Measurements from ENCODE around the gene FOXP1. TPM values are rescaled to one million over a fixed set of nuclear protein-coding genes. Genes with fewer than 3 reads are reported as not detected.

Gene FOXP1
- total RNA-seq, 1 donor from 2014 or later, result 107 TPM

DNA sequence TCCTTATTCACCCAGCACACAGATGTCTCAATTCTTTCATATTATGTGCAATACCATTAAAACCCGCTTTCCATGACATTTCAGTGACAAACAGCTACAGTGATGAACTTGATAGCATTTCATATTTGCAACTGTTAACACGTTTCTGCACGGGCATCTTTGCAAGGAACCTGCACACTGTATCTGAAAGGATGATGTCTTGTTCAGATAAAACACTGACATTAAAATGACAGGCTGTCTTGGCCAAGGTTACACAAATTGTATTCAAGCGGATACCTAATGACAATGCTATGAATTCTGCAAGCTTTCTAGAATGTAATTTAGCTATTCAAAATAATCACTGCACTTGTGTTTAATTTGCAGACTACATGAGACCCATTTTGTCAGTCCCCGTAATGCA lies 529.2 kb downstream of the FOXP1 start:
- peaks cover 84% of the 10 kb centered on the region for H3K79me2 ChIP-seq (ENCODE audit: insufficient read depth, low read length)
- peaks cover 64% of the 10 kb centered on the region for H3K4me1 ChIP-seq (ENCODE audit: insufficient read depth, low read length)
- no peak overlapping the region for H2AFZ ChIP-seq (ENCODE audit: low read depth, low read length)
- no peaks in the 10 kb centered on the region for H3K9me3 ChIP-seq (ENCODE audit: insufficient read depth, low read depth, low read length)
- no peak overlapping the region for H3K9ac ChIP-seq (ENCODE audit: low read length)
- peaks cover 38% of the 10 kb centered on the region for H4K20me1 ChIP-seq (ENCODE audit: insufficient read depth, low read length)
- no peaks in the 10 kb centered on the region for H3K27me3 ChIP-seq (ENCODE audit: insufficient read depth, low read length)
- H3K27me3 Mint-ChIP-seq (ENCODE audit: low read depth, unreplicated experiment), result no peaks in the 10 kb centered on the region
- H3K27ac ChIP-seq (ENCODE audit: low read depth, low read length), result no peak overlapping the region
- FAIRE-seq, result no peak
- H3K4me3 Mint-ChIP-seq (ENCODE audit: unreplicated experiment), result no peak overlapping the region
- peaks cover 20% of the 10 kb centered on the region for H3K36me3 Mint-ChIP-seq (ENCODE audit: low read depth, unreplicated experiment)
- no peak for DNase-seq (ENCODE audit: low read depth)
- no peaks in the 10 kb centered on the region for H3K9me3 Mint-ChIP-seq (ENCODE audit: unreplicated experiment)
- TF ChIP-seq, protein P1, sequence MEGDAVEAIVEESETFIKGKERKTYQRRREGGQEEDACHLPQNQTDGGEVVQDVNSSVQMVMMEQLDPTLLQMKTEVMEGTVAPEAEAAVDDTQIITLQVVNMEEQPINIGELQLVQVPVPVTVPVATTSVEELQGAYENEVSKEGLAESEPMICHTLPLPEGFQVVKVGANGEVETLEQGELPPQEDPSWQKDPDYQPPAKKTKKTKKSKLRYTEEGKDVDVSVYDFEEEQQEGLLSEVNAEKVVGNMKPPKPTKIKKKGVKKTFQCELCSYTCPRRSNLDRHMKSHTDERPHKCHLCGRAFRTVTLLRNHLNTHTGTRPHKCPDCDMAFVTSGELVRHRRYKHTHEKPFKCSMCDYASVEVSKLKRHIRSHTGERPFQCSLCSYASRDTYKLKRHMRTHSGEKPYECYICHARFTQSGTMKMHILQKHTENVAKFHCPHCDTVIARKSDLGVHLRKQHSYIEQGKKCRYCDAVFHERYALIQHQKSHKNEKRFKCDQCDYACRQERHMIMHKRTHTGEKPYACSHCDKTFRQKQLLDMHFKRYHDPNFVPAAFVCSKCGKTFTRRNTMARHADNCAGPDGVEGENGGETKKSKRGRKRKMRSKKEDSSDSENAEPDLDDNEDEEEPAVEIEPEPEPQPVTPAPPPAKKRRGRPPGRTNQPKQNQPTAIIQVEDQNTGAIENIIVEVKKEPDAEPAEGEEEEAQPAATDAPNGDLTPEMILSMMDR (IDR thresholded peaks at IDR 0.05; ENCODE audit: insufficient read depth, low read depth, low read length), result no peak
- no peak for TF ChIP-seq EZH2 (IDR thresholded peaks at IDR 0.05; ENCODE audit: insufficient read depth, low read length)
- H3K4me1 Mint-ChIP-seq (ENCODE audit: low read depth, unreplicated experiment), result peaks cover 56% of the 10 kb centered on the region
- no peak overlapping the region for H3K4me3 ChIP-seq (ENCODE audit: insufficient read depth, low read depth, low read length)
- no peak overlapping the region for H3K27ac Mint-ChIP-seq (ENCODE audit: unreplicated experiment)
- no peak overlapping the region for H3K4me2 ChIP-seq (ENCODE audit: low read length)
- peaks cover 21% of the 10 kb centered on the region for H3K36me3 ChIP-seq (ENCODE audit: insufficient read depth, low read length)

DNA sequence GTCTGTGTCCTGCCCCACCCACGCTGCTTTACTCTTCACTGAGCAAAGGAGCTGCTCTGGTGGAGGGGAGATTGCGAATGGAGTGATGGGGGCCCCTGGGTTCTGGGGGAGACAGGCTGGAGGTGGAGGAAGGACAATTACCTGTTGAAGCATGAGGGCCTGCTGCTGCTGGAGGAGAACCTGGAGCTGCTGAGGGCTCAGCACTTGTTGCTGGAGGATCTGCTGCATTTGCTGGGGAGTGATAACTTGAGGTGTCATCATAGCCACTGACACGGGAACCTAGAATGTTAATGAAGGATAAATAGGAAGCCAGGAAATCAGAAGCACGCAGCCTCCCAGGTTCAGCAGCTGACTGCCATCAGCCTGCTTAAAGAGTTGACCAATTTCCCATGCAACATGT lies 530.0 kb downstream of the FOXP1 start:
- Histone ChIP-seq H3K36me3 (ENCODE audit: insufficient read depth, low read length) (peaks cover 23% of the 10 kb centered on the region), H3K79me2 (ENCODE audit: insufficient read depth, low read length) (peaks cover 84% of the 10 kb centered on the region), H3K9me3 (ENCODE audit: insufficient read depth, low read depth, low read length) (no peaks in the 10 kb centered on the region), H3K9ac (ENCODE audit: low read length) (no peak overlapping the region), H3K4me2 (ENCODE audit: low read length) (no peak overlapping the region), H2AFZ (ENCODE audit: low read depth, low read length) (no peak overlapping the region), H4K20me1 (ENCODE audit: insufficient read depth, low read length) (peaks cover 38% of the 10 kb centered on the region), H3K27me3 (ENCODE audit: insufficient read depth, low read length) (no peaks in the 10 kb centered on the region), H3K27ac (ENCODE audit: low read depth, low read length) (no peak overlapping the region), H3K4me1 (ENCODE audit: insufficient read depth, low read length) (peaks cover 71% of the 10 kb centered on the region), H3K4me3 (ENCODE audit: insufficient read depth, low read depth, low read length) (no peak overlapping the region)
- H3K9me3 Mint-ChIP-seq (ENCODE audit: unreplicated experiment), result no peaks in the 10 kb centered on the region
- H3K4me3 Mint-ChIP-seq (ENCODE audit: unreplicated experiment), result no peak overlapping the region
- H3K27ac Mint-ChIP-seq (ENCODE audit: unreplicated experiment), result no peak overlapping the region
- no peak for FAIRE-seq
- peaks cover 20% of the 10 kb centered on the region for H3K36me3 Mint-ChIP-seq (ENCODE audit: low read depth, unreplicated experiment)
- DNase-seq (ENCODE audit: low read depth), result no peak
- H3K27me3 Mint-ChIP-seq (ENCODE audit: low read depth, unreplicated experiment), result no peaks in the 10 kb centered on the region
- TF ChIP-seq EZH2 (IDR thresholded peaks at IDR 0.05; ENCODE audit: insufficient read depth, low read length), result no peak
- TF ChIP-seq, protein P1 (IDR thresholded peaks at IDR 0.05; ENCODE audit: insufficient read depth, low read depth, low read length), result no peak
- H3K4me1 Mint-ChIP-seq (ENCODE audit: low read depth, unreplicated experiment), result peaks cover 63% of the 10 kb centered on the region

DNA sequence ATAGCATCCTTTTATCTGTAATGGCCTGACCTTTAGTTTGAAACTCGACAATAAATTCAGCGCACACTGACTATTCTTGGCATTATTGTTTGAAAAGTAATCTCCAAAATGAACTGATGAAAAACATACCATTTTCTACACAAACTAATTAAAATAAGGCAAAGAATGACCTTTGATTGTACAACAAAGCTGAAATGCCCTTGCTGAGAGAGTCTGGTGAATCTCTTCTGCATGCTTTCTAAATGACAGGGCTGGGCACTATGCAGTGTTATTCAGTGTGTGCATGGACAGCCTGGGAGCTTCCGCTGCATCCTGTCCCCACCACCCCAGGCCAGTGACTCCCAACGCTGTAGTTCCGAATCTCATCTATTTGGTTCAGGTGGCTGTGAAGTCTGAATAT lies 530.8 kb downstream of the FOXP1 start:
- DNase-seq (ENCODE audit: low read depth) (no peak), FAIRE-seq (no peak)
- peaks cover 38% of the 10 kb centered on the region for H4K20me1 ChIP-seq (ENCODE audit: insufficient read depth, low read length)
- H3K27ac ChIP-seq (ENCODE audit: low read depth, low read length), result no peak overlapping the region
- Mint-ChIP-seq H3K27me3 (ENCODE audit: low read depth, unreplicated experiment) (no peaks in the 10 kb centered on the region), H3K4me3 (ENCODE audit: unreplicated experiment) (no peak overlapping the region), H3K4me1 (ENCODE audit: low read depth, unreplicated experiment) (peaks cover 70% of the 10 kb centered on the region), H3K36me3 (ENCODE audit: low read depth, unreplicated experiment) (peaks cover 20% of the 10 kb centered on the region), H3K27ac (ENCODE audit: unreplicated experiment) (no peak overlapping the region), H3K9me3 (ENCODE audit: unreplicated experiment) (no peaks in the 10 kb centered on the region)
- peaks cover 84% of the 10 kb centered on the region for H3K79me2 ChIP-seq (ENCODE audit: insufficient read depth, low read length)
- TF ChIP-seq, protein P1 (IDR thresholded peaks at IDR 0.05; ENCODE audit: insufficient read depth, low read depth, low read length), result no peak
- no peak for TF ChIP-seq EZH2 (IDR thresholded peaks at IDR 0.05; ENCODE audit: insufficient read depth, low read length)
- no peak overlapping the region for H2AFZ ChIP-seq (ENCODE audit: low read depth, low read length)
- H3K4me2 ChIP-seq (ENCODE audit: low read length), result no peak overlapping the region
- H3K27me3 ChIP-seq (ENCODE audit: insufficient read depth, low read length), result no peaks in the 10 kb centered on the region
- peaks cover 23% of the 10 kb centered on the region for H3K36me3 ChIP-seq (ENCODE audit: insufficient read depth, low read length)
- H3K9ac ChIP-seq (ENCODE audit: low read length), result peak overlapping the region; percentile 38
- no peaks in the 10 kb centered on the region for H3K9me3 ChIP-seq (ENCODE audit: insufficient read depth, low read depth, low read length)
- H3K4me1 ChIP-seq (ENCODE audit: insufficient read depth, low read length), result peaks cover 69% of the 10 kb centered on the region
- no peak overlapping the region for H3K4me3 ChIP-seq (ENCODE audit: insufficient read depth, low read depth, low read length)

Measured in astrocyte (in vitro differentiated cells and primary cell).